OCI-M2 (cell line): ENCODE measurements around the gene CEP112.

Experiments
- DNase-seq: peaks from one replicate; lab custom pipeline; 2025; ENCODE audit not compliant: unreplicated experiment; lab: John Stamatoyannopoulos, UW

CEP112 gene

DNA sequence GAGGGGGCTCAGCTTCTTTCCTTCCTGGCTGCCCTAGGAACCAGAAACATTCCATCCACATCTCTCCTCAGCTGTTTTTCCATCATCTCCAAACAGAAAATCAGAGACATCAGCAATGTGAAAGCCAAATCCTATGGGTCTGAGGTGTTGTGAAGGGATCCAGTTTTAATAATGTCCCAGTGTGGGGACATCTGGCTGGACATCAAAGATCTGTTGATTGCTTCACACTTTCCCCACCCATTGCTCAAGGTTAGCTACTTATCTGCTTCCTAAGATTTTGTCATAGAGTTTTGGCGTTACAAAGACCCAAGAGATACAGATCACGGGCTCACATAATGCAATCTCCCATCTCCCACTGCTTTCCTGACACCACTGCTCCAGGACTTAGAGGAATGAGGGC lies 582.6 kb downstream of the CEP112 start:
- DNase-seq: no peak

- DNase-seq: no peak
Measured at GRCh38 chr17:65604070-65604469, 587.9 kb downstream of the CEP112 start.

DNA sequence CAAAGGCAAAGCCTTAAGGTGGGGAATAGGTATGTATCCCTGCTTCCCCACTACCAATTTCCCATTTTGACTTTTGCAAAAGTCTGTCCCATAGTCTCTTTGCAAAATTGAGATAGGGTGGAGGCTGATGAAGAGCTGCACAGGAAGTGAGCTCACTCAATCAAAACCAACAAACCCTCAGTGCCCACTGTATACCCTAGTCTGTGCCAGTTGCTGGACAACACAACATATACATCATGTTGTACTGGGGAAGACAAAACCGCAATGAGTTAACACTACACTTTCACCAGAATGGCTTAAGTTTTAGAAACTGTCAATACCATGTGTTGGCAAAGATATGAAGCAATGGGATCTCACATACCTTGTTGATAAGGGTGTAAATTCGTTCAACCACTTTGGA lies 590.1 kb downstream of the CEP112 start:
- DNase-seq: no peak

- DNase-seq: no peak
Measured at GRCh38 chr17:65601145-65601544, 590.8 kb downstream of the CEP112 start.

GRCh38 chr17:65600518-65600917 lies 591.4 kb downstream of the CEP112 start:
- no peak for DNase-seq

GRCh38 chr17:65599650-65600049 lies 592.3 kb downstream of the CEP112 start:
- DNase-seq: no peak

- DNase-seq: no peak
Measured at GRCh38 chr17:65598746-65599145, 593.2 kb downstream of the CEP112 start.

DNA sequence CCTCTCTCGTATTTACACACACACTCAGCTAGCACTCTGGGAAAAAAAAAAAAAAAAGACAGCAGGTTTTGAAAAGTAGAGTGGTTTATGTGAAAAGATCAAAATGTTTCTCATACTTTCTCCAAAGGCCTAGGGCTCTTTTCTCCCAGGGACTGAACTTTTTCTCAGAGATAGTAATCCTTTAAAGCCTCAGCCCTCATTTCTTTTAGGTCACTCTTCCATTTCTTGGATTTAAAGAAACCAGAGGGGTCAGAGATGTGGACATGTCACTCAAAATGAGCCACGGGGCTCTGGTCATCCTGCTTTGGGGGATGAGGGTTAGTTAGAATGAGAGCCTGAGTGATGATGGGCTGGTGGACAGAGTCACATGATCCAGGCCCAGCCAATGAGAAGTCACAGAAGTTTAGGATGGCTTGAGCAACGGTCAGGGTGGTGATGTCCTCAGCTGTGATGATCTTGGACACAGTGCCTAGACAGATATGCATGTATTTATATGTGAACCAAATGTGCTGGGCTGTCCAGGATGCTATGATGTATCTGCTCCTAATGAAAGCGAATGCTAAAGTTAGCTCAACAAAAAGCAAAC lies 596.8 kb downstream of the CEP112 start:
- no peak for DNase-seq

DNA sequence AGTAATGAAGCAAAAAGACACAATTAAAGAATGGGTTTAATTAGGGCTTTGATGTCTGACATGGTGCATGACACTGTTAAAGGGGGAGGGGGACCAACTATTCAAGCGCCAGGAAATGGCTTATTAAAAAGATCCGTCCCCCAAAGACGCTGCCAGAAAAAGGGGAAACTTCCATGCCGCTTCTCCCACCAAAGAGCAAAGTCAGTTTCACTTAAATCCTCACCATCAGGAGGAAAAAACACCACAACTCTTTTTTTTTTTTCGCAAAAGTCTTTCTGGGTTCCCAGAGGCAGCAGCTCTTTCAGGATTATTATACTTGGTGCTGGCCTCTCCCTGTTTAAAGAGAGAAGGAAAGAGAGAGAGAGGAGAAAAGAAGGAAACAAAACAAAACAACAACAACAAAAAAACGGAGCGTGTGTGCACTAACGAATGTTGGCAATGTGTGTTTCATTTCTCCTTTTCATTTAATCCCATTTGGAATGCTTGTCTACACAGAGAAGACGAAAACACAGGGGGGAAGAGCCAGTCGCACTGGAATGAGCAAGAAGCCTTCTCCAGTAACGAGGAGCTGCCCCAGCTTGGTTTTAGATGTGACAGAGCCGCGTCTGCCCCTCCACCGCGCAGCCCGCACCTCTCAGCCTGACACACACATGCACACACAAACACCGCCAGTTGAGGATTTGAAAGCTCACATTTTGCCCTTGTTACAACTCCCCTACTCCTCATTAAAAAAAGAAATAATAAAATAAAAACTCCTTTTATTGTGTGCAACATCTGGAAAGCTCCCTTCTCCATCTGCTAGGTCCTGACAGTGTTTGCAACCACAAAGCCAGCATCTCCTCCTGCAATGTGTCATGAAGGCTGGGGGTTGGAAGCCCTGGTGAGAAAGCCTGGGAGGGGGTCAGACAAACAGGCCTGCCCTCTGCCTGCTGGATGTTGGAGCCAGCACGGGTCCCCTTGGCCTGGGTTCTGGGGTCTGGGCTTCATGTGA lies 597.8 kb downstream of the CEP112 start:
- DNase-seq: no peak

GRCh38 chr17:65593092-65593854 lies 598.7 kb downstream of the CEP112 start:
- no peak for DNase-seq

GRCh38 chr17:65592125-65592965 lies 599.6 kb downstream of the CEP112 start:
- DNase-seq: no peak

GRCh38 chr17:65589321-65589720 lies 602.6 kb downstream of the CEP112 start:
- DNase-seq: no peak

- DNase-seq: no peak
Measured at GRCh38 chr17:65588181-65588808, 603.6 kb downstream of the CEP112 start.

- DNase-seq: no peak
Measured at GRCh38 chr17:65587534-65588180, 604.3 kb downstream of the CEP112 start.

- no peak for DNase-seq
Measured at GRCh38 chr17:65586899-65587298, 605.0 kb downstream of the CEP112 start.
